HG02623 (cell line): ENCODE measurements around the gene IGSF21.

Experiments
- ATAC-seq: cut with Tn5 transposase; IDR thresholded peaks from one replicate; pipeline ENCODE4 v1.9.1; 2021; ENCODE audit warnings: moderate library complexity; ENCODE audit not compliant: unreplicated experiment

IGSF21 gene

DNA sequence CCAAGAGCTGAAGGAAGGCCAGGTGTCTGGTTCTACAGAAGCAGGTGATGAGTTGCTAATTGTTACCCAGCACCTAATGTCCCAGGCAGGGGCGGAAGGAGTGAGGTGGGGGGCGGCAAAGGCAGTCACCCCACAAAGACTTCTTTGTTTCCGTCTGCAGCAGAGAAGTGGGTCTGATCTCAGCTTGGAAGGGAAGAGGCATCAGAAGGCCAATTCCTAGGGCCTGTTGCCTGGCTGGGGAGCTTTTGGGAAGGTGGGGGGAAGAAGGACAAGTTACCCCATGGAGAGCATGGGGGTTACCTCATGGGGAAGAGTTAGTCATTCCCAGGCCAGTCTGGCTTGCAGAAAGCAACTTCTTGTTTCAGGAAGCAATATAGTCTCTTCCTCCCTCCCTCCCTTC lies 10.9 kb downstream of the IGSF21 start:
- ATAC-seq = no peak

DNA sequence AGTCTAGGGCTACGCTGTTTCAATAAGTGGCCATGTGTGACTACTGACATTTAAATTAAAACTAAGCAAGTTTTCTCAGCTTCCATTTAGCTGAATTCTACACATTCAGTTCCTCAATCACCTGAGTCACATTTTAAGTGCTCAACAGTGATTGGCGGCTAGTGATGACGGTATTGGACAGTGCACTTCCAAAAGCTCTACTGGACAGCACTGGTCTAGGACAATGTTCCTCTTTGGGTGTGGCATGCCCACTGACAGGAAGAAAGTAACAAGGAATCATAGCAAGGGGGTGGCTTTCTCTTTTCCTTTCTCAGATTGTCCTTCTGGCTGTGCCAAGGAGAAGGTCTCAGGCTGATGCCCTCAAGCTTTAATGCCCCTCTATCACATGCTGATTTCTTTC lies 11.7 kb downstream of the IGSF21 start:
- ATAC-seq = no peak

GRCh38 chr1:18119771-18120377 lies 12.3 kb downstream of the IGSF21 start:
- ATAC-seq = no peak

GRCh38 chr1:18120638-18121037 lies 13.0 kb downstream of the IGSF21 start:
- ATAC-seq = no peak

- ATAC-seq = no peak
These were observed 13.6 kb downstream of the IGSF21 start for GRCh38 chr1:18121072-18121820.

- ATAC-seq = no peak
These were observed 15.9 kb downstream of the IGSF21 start for GRCh38 chr1:18123467-18123992.

DNA sequence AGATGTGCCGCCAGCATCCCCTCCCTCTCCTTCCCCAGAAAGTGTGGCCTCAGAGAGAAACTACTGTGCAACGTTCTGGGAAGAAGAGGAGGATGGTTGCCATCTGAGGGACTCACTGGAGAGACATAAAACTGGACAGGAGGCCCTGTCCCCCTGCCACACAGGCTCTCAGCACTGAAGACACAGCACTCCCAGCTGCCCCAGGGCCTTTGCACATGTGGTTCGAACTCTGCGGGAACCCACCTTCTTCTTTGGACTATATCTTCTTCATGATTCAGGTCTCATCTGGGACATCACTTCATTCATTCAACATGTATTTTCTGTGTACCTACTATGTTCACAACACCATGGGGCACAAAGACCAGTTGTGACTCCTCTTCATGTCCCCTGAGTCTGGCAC lies 17.4 kb downstream of the IGSF21 start:
- ATAC-seq = no peak

DNA sequence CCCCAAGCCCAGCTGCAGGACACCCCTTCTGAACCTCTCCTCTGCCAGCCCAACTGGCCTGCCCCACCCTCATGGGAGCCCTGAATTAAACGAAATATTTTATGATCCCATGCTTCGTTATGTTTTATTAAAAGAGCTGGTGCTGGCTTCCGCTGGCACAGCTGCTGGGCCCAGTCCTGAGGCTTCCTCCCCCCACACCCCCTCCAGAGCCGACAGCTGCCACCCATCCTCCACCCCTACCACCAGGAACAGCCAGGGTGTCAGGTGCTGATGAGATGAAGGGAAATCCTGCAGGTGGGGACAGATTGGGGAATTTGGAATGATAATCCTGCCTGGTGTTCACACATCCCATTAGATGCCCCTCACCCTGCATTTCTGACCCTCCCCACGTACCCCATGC lies 19.0 kb downstream of the IGSF21 start:
- no peak for ATAC-seq

DNA sequence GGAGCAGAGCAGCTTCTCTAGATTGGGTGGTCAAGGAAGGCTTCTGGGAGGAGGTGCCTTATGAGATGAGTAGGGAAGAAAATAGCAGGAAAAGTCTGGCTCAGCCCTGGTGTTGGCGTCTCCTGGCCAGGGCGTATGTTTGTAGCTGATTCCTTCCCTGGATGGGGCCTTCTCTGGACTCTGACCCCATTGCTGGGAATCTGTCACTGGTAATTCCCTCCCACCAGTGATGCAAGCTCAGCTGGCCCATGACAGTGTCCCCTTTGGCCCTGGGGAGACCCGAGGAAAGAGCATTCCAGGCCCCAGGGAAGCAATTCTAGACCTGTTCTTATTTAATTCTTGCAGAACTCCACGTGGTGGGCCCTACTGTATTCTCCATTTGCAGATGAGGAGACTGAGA lies 20.7 kb downstream of the IGSF21 start:
- ATAC-seq = no peak

GRCh38 chr1:18130356-18130755 lies 22.8 kb downstream of the IGSF21 start:
- no peak for ATAC-seq

- no peak for ATAC-seq
These were observed 24.6 kb downstream of the IGSF21 start for GRCh38 chr1:18132022-18132710.

DNA sequence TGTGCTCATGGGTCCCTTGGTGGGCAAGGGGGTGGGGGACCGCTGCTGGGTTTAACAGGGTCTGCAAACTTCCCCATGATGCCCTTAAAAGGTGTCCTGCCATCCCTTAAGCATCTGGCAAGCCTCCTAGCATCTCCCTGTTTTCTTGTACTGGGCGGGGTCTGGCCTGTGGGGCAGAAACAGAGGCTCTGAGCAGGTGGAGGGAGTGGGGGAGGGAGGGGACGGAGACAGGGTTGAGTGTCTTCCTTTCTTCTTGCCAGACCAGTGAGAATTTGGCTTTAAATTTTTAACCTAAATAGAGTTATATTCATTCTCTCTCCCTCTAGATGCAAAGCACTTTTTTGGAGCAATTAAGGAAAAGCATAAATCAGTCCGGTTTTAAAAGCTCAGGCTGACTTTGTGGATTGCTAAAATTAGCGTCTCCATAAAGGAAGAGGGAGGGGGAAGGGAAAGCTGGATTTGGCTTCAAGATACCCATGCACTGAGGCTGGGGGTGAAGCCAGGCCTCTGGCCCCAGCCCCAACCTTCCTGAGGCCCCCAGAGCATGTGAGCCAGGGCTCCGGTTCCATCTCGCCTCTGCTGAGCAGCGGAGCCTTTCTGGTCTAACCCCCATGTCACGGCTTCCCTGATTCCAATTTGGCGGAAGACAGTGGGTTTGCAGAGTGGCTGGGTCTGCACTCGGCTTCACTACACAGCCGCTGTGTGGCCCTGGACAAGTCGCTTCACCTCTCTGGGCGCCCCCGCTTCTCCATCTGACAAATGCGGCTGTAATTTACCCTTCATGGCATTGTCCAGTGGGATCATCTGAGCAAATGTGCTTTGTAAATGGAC lies 25.3 kb downstream of the IGSF21 start:
- ATAC-seq = no peak

DNA sequence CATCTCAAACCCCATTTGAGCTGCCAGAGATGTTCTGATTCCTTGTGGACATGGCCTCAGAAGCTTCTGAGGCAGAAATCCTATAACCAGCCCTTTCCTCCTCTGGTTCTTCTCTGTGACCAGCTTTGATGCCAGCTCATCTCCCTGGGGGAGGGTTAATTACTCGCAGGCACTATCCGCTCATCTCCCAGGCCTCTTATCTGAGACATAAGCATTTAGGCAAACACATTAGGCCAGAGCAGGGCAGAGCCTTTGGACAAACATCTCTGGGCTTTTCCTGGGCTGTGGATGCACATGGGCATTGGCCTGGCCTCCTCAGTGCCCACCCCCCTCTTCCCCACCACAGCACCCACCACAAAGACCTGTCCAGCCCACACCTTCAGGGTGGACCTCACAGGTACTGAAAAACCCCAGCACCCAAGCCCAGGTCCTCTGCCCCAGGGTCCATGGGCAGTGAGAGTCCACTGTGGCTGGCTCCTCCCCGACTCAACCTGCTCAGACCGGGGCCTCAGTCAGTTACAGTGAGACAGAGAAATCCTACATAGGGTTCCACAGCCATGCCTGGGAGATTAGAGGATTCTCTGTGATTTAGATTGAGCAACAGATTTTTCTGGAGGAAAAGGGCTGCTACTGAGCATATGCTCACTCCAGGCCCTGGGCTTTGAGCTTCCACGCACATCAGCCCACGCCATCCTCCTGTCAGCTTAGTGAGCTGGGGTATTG lies 26.9 kb downstream of the IGSF21 start:
- ATAC-seq = no peak

- ATAC-seq = no peak
These were observed 30.3 kb downstream of the IGSF21 start for GRCh38 chr1:18137759-18138345.

DNA sequence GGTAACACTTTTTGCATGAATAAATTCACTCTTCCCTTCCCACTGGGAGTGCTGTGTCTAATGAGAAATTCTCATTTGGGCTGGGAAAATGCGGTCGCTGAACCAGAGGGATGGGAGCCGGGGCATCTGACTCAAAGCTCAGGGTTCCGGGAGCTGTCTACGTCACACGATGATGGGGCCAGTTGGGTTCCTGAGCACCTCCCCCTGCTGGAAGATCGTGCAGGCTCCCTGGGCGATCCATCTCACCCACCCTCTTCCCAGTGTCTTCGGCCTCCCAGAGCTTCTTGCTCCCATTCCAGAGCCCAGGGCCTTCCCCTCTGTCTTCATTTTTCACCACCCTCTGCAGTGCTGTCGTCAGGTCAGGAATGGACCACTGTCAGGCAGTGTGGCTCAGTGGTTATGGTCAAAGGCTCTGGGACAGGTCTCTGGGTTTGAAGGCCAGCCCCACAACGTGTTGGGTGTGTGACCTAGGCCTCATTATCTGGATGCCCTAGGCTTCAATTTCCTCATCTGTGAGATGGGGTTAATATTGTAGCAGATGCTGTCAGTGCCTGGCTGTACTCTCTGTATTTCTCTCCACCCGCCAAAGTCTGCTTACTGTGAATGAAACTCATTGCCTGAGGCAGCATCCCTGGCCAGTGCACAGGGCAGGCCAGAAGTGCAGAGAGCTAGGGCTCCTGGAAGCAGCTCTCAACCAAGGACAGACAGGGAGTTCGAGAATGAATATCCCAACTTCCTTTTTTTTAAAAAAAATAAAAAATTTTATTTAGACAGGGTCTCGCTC lies 31.8 kb downstream of the IGSF21 start:
- no peak for ATAC-seq

GRCh38 chr1:18140411-18140810 lies 32.8 kb downstream of the IGSF21 start:
- ATAC-seq = no peak

GRCh38 chr1:18141661-18142060 lies 34.1 kb downstream of the IGSF21 start:
- no peak for ATAC-seq

GRCh38 chr1:18142471-18142870 lies 34.9 kb downstream of the IGSF21 start:
- no peak for ATAC-seq

DNA sequence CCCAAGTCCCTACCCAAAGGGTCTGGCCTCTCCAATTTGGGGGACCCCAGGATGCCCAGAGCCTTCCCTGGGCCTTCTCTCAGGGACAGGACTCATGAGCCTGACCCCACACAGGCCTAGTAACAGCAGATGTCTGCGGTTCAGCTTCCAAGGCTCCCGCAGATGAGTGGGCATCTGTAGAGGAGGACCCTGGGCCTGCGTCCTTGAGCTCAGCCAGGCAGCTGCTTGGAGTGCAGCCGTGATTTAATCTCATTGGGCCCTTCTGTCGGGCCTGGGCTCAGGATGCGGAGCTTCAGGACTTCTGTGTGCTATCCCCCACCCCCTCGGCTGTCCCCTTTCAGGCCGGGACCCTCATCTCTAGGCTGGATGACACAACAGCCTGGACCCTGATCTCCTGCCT lies 35.4 kb downstream of the IGSF21 start:
- no peak for ATAC-seq
